Astrocyte (in vitro differentiated cells and primary cell): ENCODE measurements around the gene ENTHD1.

Experiments used
- EZH2 ChIP-seq: IDR thresholded peaks from 2 replicates; pipeline ENCODE4 v1.6.1; 2012; ENCODE audit warnings: mild to moderate bottlenecking, low read length, inconsistent platforms; ENCODE audit not compliant: insufficient read depth
- TF ChIP-seq, protein P1 (sequence below): IDR thresholded peaks from 2 replicates; pipeline ENCODE4 v1.5.1; 2011; ENCODE audit warnings: low read depth, mild to moderate bottlenecking, inconsistent platforms, low read length, moderate library complexity; ENCODE audit not compliant: insufficient read depth

- TF ChIP-seq, protein P1, sequence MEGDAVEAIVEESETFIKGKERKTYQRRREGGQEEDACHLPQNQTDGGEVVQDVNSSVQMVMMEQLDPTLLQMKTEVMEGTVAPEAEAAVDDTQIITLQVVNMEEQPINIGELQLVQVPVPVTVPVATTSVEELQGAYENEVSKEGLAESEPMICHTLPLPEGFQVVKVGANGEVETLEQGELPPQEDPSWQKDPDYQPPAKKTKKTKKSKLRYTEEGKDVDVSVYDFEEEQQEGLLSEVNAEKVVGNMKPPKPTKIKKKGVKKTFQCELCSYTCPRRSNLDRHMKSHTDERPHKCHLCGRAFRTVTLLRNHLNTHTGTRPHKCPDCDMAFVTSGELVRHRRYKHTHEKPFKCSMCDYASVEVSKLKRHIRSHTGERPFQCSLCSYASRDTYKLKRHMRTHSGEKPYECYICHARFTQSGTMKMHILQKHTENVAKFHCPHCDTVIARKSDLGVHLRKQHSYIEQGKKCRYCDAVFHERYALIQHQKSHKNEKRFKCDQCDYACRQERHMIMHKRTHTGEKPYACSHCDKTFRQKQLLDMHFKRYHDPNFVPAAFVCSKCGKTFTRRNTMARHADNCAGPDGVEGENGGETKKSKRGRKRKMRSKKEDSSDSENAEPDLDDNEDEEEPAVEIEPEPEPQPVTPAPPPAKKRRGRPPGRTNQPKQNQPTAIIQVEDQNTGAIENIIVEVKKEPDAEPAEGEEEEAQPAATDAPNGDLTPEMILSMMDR, result no peak
- TF ChIP-seq EZH2, result no peak
Observed at GRCh38 chr22:39942439-39943230, 49.1 kb upstream of the ENTHD1 start.
